HCT116 (cell line): Measurements from ENCODE around the gene SLC25A21. TPM values are rescaled to one million over a fixed set of nuclear protein-coding genes. Genes with fewer than 3 reads are reported as not detected.

Experiments
- ATAC-seq: fragments of 200-7000 bp; cut with Tn5 transposase; 2 replicates; pipeline ENCODE4 v1.9.1; 2020; ENCODE audit warnings: mild to moderate bottlenecking, moderate library complexity
- BruUV-seq: library from RNA; stranded (reverse); fragments of 400-500 nt; replicated peaks from 2 replicates; lab custom pipeline; 2021; lab: Mats Ljungman, UMichigan
- CTCF ChIA-PET: fragments of 300-600 bp; sonication (Branson Sonifier 250); formaldehyde crosslinking; loops from one replicate; lab custom pipeline; 2021; ENCODE audit warnings: antibody characterized with exemption; lab: Charles Lee
- POLR2A ChIA-PET: fragments of 300-600, 350-600 bp; sonication (Branson Sonifier 250); formaldehyde crosslinking; loops from one replicate; lab custom pipeline; 2021; ENCODE audit warnings: antibody characterized with exemption; lab: Charles Lee
- RAD21 ChIA-PET, 2 experiments: fragments of 300-600 bp; sonication (Branson Sonifier 250); formaldehyde crosslinking; loops; one replicate each; lab custom pipeline; 2023; ENCODE audit warnings: low total read pairs in 2 of 2; ENCODE audit not compliant: uncharacterized antibody in 2 of 2, unreplicated experiment in 2 of 2, low non-redundant PET in 1 of 2; lab: Charles Lee
- DNase-seq: peaks from one replicate; pipeline ENCODE4 v3.0.0-alpha.2; 2010; ENCODE audit warnings: low read depth, low spot score
- H2AFZ ChIP-seq: fragments of 200-600 bp; shearing (Covaris generic), sonication (generic); 2 replicates; pipeline ENCODE4 v1.6.1; 2017; ENCODE audit warnings: low read depth, mixed run types, mixed read lengths, antibody characterized with exemption, low read length; ENCODE audit not compliant: poor library complexity, severe bottlenecking
- H3K27ac ChIP-seq: 2 replicates; pipeline ENCODE4 v1.5.1; 2012; ENCODE audit warnings: low read depth, low read length
- H3K27me3 ChIP-seq: fragments of 200-600 bp; sonication (generic); 2 replicates; pipeline ENCODE4 v1.6.1; 2016; ENCODE audit warnings: mixed run types, low read length, mixed read lengths; ENCODE audit not compliant: insufficient read depth
- H3K36me3 ChIP-seq, 2 experiments: fragments of 200-500 bp in 1 of 2; fragments of 200-600 bp in 1 of 2; sonication (Bioruptor generic) in 1 of 2; sonication (generic) in 1 of 2; 2 replicates each; pipeline versions ENCODE4 v1.5.1 to v1.6.1; 2014 to 2016; ENCODE audit warnings: low read length in 2 of 2, inconsistent platforms in 1 of 2, mixed read lengths in 1 of 2, mixed run types in 1 of 2; ENCODE audit not compliant: insufficient read depth in 2 of 2, control insufficient read depth in 1 of 2
- H3K4me1 ChIP-seq, 2 experiments: fragments of 200-600 bp in 1 of 2; sonication (generic) in 1 of 2; 2 replicates each; pipeline versions ENCODE4 v1.5.1 to v1.6.1; 2012 to 2017; ENCODE audit warnings: low read length in 2 of 2, inconsistent platforms in 1 of 2, mild to moderate bottlenecking in 1 of 2, mixed read lengths in 1 of 2, mixed run types in 1 of 2, moderate library complexity in 1 of 2; ENCODE audit not compliant: insufficient read depth in 2 of 2, control insufficient read depth in 1 of 2
- H3K4me2 ChIP-seq: fragments of 200-600 bp; sonication (generic); 2 replicates; pipeline ENCODE4 v1.6.1; 2017; ENCODE audit warnings: mixed run types, low read length, mixed read lengths
- H3K4me3 ChIP-seq, 2 experiments: fragments of 200-600 bp in 1 of 2; sonication (generic) in 1 of 2; replicated peaks in 1 of 2; 2 replicates each; pipeline ENCODE4 v1.5.1; 2011 to 2016; ENCODE audit warnings: low read length in 2 of 2, control low read depth in 1 of 2, low read depth in 1 of 2, mild to moderate bottlenecking in 1 of 2, mixed read lengths in 1 of 2, mixed run types in 1 of 2
- H3K79me2 ChIP-seq: fragments of 200-600 bp; sonication (generic); 2 replicates; pipeline ENCODE4 v1.6.1; 2017; ENCODE audit warnings: mild to moderate bottlenecking, mixed run types, low read length, moderate library complexity, mixed read lengths; ENCODE audit not compliant: insufficient read depth
- H3K9ac ChIP-seq: fragments of 200-600 bp; sonication (generic); 2 replicates; pipeline ENCODE4 v1.6.1; 2016; ENCODE audit warnings: low read length, mixed read lengths
- H3K9me2 ChIP-seq: fragments of 200-600 bp; sonication (generic), shearing (Covaris generic); 2 replicates; pipeline ENCODE4 v1.6.1; 2017; ENCODE audit warnings: mixed run types, mild to moderate bottlenecking, moderate library complexity; ENCODE audit not compliant: insufficient read depth
- H3K9me3 ChIP-seq, 2 experiments: fragments of 200-500 bp in 1 of 2; fragments of 200-600 bp in 1 of 2; sonication (Bioruptor generic) in 1 of 2; sonication (generic) in 1 of 2; 2 replicates each; pipeline ENCODE4 v1.6.1; 2014 to 2017; ENCODE audit warnings: low read length in 2 of 2, mixed read lengths in 2 of 2, inconsistent platforms in 1 of 2, low read depth in 1 of 2, mild to moderate bottlenecking in 1 of 2, mixed run types in 1 of 2, moderate library complexity in 1 of 2; ENCODE audit not compliant: control insufficient read depth in 1 of 2, insufficient read depth in 1 of 2
- H4K20me1 ChIP-seq: fragments of 200-600 bp; sonication (generic), shearing (Covaris generic); 2 replicates; pipeline ENCODE4 v1.6.1; 2017; ENCODE audit warnings: mixed run types, mild to moderate bottlenecking, moderate library complexity; ENCODE audit not compliant: insufficient read depth
- CBX3 ChIP-seq: IDR thresholded peaks from 2 replicates; pipeline ENCODE4 v1.6.1; 2012; ENCODE audit warnings: low read depth
- EGR1 ChIP-seq: IDR thresholded peaks from 2 replicates; pipeline ENCODE4 v1.6.1; 2012; ENCODE audit warnings: low read depth
- EZH2 ChIP-seq: fragments of 200-600 bp; sonication (generic); IDR thresholded peaks from 2 replicates; pipeline ENCODE4 v1.6.1; 2017; ENCODE audit warnings: antibody characterized with exemption, mixed run types
- EZH2phosphoT487 ChIP-seq: fragments of 200-600 bp; IDR thresholded peaks from 2 replicates; pipeline ENCODE4 v1.6.1; 2018; ENCODE audit warnings: antibody characterized with exemption, borderline replicate concordance
- POLR2A ChIP-seq: IDR thresholded peaks from 2 replicates; pipeline ENCODE4 v1.7.0; 2011; ENCODE audit warnings: borderline replicate concordance; ENCODE audit not compliant: insufficient read depth, insufficient read length; ENCODE audit errors: extremely low read depth
- RAD21 ChIP-seq: IDR thresholded peaks from 2 replicates; pipeline ENCODE4 v1.6.1; 2012; ENCODE audit warnings: low read depth, mild to moderate bottlenecking
- SIN3A ChIP-seq: IDR thresholded peaks from 2 replicates; pipeline ENCODE4 v1.6.1; 2012; ENCODE audit warnings: low read depth
- SP1 ChIP-seq: IDR thresholded peaks from 2 replicates; pipeline ENCODE4 v1.6.1; 2012; ENCODE audit warnings: low read depth
- YY1 ChIP-seq: IDR thresholded peaks from 2 replicates; pipeline ENCODE4 v1.6.1; 2011; ENCODE audit warnings: low read length, low read depth, moderate library complexity, mild to moderate bottlenecking; ENCODE audit not compliant: insufficient replicate concordance; ENCODE audit errors: extremely low read depth
- intact Hi-C: fragments of 100-400 bp; cut with micrococcal nuclease; formaldehyde crosslinking; loops from 2 replicates; pipeline ENCODE4 v1.10.0; 2022
- total RNA-seq: library from RNA; stranded (reverse); gene quantifications from one replicate; pipeline ENCODE4 v1.2.1, GENCODE V29; 2021; ENCODE audit not compliant: unreplicated experiment
- TF ChIP-seq, protein P1 (sequence below): IDR thresholded peaks from 2 replicates; pipeline ENCODE4 v1.6.1; 2011; ENCODE audit warnings: mild to moderate bottlenecking, low read length, moderate library complexity; ENCODE audit not compliant: insufficient replicate concordance; ENCODE audit errors: extremely low read depth
- TF ChIP-seq, protein P2 (sequence below): IDR thresholded peaks from 2 replicates; pipeline ENCODE4 v1.6.1; 2012; ENCODE audit warnings: low read depth
- TF ChIP-seq, protein P3 (sequence below), 3 experiments: fragments of 200-600 bp in 1 of 3; sonication (generic) in 1 of 3; IDR thresholded peaks in 2 of 3; conservative IDR thresholded peaks in 1 of 3; 2 replicates each; pipeline ENCODE4 v1.5.1; 2012 to 2017; ENCODE audit warnings: low read depth in 2 of 3, low read length in 2 of 3, antibody characterized with exemption in 1 of 3, borderline replicate concordance in 1 of 3, control low read depth in 1 of 3, mild to moderate bottlenecking in 1 of 3, mixed read lengths in 1 of 3, mixed run types in 1 of 3, moderate library complexity in 1 of 3; ENCODE audit not compliant: insufficient read depth in 1 of 3
- TF ChIP-seq, protein P4 (sequence below): IDR thresholded peaks from 2 replicates; pipeline ENCODE4 v1.6.1; 2012

The SLC25A21 gene
- total RNA-seq, 1 experiment from 2014 or later = 3.5 TPM

DNA sequence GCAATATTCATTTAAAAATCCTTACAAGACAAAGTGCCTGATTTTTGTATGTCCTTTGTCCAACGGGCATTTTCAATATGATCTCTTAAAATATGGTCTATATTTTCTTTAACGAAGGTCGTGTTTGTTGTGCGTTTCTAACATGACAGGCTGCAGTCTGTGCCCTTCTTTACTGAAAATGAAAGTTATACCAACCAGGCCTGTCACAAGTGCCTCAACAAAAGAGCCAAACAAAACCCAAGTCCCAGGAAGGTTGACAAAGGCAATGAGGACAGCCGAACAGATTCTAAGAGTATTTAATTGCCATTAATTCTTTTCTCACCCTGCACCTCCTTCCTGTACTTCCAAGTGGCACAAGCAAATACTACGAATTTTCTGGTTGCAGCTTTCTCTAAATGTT lies 496.8 kb downstream of the SLC25A21 start:
- no peak for DNase-seq
- Histone ChIP-seq H3K9ac (no peak overlapping the region), H3K9me3 (no peaks in the 10 kb centered on the region), H4K20me1 (no peaks in the 10 kb centered on the region), H3K36me3 (peaks cover 0 to 2% of the 10 kb centered on the region in 2 experiments; a peak in 1 of 4 replicates), H2AFZ (no peak overlapping the region), H3K4me2 (no peak overlapping the region), H3K27ac (no peak overlapping the region), H3K27me3 (no peaks in the 10 kb centered on the region), H3K4me3 (no peak overlapping the region), H3K4me1 (no peaks in the 10 kb centered on the region), H3K9me2 (no peaks in the 10 kb centered on the region), H3K79me2 (no peaks in the 10 kb centered on the region)
- POLR2A ChIA-PET = no interaction called here
- RAD21 ChIA-PET = no interaction called here
- TF ChIP-seq EZH2phosphoT487 (no peak), SIN3A (no peak)
- no TSS peak for BruUV-seq
- intact Hi-C loops = no loop called here
- ATAC-seq = no peak
- CTCF ChIA-PET = no interaction called here

DNA sequence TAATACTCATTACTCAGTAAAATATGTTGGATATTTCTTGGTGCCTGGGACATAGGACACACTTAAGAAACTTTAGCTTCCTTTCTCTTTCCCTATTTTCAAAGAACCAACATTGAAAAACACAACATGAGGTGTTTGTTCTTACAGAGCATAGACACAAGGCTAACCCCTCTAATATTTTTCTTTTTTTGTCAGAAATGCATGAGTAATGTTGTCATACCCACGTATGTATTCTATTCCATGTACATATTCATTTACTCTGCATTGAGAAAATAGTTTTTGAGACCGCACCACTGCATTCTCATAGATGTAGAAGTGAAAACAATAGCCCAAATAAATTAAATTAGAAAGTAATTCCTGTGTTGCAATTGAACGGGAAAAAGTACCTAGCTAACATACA lies 497.7 kb downstream of the SLC25A21 start:
- Histone ChIP-seq H3K4me2 (no peak overlapping the region), H3K79me2 (no peaks in the 10 kb centered on the region), H3K4me1 (no peaks in the 10 kb centered on the region), H3K9me2 (no peaks in the 10 kb centered on the region), H3K9me3 (no peaks in the 10 kb centered on the region), H3K27me3 (no peaks in the 10 kb centered on the region), H3K9ac (no peak overlapping the region), H2AFZ (no peak overlapping the region), H3K4me3 (no peak overlapping the region), H3K36me3 (peaks cover 0 to 2% of the 10 kb centered on the region in 2 experiments; a peak in 1 of 4 replicates), H4K20me1 (no peaks in the 10 kb centered on the region), H3K27ac (no peak overlapping the region)
- BruUV-seq = no TSS peak
- intact Hi-C loops = no loop called here
- ChIA-PET RAD21 (no interaction called here), CTCF (no interaction called here), POLR2A (no interaction called here)
- DNase-seq (no peak), ATAC-seq (no peak)
- no peak for TF ChIP-seq SP1
- TF ChIP-seq RAD21 = no peak
- TF ChIP-seq POLR2A = no peak
- no peak for TF ChIP-seq CBX3
- TF ChIP-seq EGR1 = no peak
- TF ChIP-seq, protein P1, sequence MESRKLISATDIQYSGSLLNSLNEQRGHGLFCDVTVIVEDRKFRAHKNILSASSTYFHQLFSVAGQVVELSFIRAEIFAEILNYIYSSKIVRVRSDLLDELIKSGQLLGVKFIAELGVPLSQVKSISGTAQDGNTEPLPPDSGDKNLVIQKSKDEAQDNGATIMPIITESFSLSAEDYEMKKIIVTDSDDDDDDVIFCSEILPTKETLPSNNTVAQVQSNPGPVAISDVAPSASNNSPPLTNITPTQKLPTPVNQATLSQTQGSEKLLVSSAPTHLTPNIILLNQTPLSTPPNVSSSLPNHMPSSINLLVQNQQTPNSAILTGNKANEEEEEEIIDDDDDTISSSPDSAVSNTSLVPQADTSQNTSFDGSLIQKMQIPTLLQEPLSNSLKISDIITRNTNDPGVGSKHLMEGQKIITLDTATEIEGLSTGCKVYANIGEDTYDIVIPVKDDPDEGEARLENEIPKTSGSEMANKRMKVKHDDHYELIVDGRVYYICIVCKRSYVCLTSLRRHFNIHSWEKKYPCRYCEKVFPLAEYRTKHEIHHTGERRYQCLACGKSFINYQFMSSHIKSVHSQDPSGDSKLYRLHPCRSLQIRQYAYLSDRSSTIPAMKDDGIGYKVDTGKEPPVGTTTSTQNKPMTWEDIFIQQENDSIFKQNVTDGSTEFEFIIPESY = no peak
- TF ChIP-seq, protein P2, sequence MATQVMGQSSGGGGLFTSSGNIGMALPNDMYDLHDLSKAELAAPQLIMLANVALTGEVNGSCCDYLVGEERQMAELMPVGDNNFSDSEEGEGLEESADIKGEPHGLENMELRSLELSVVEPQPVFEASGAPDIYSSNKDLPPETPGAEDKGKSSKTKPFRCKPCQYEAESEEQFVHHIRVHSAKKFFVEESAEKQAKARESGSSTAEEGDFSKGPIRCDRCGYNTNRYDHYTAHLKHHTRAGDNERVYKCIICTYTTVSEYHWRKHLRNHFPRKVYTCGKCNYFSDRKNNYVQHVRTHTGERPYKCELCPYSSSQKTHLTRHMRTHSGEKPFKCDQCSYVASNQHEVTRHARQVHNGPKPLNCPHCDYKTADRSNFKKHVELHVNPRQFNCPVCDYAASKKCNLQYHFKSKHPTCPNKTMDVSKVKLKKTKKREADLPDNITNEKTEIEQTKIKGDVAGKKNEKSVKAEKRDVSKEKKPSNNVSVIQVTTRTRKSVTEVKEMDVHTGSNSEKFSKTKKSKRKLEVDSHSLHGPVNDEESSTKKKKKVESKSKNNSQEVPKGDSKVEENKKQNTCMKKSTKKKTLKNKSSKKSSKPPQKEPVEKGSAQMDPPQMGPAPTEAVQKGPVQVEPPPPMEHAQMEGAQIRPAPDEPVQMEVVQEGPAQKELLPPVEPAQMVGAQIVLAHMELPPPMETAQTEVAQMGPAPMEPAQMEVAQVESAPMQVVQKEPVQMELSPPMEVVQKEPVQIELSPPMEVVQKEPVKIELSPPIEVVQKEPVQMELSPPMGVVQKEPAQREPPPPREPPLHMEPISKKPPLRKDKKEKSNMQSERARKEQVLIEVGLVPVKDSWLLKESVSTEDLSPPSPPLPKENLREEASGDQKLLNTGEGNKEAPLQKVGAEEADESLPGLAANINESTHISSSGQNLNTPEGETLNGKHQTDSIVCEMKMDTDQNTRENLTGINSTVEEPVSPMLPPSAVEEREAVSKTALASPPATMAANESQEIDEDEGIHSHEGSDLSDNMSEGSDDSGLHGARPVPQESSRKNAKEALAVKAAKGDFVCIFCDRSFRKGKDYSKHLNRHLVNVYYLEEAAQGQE = no peak
- TF ChIP-seq YY1 = no peak
- TF ChIP-seq, protein P3, sequence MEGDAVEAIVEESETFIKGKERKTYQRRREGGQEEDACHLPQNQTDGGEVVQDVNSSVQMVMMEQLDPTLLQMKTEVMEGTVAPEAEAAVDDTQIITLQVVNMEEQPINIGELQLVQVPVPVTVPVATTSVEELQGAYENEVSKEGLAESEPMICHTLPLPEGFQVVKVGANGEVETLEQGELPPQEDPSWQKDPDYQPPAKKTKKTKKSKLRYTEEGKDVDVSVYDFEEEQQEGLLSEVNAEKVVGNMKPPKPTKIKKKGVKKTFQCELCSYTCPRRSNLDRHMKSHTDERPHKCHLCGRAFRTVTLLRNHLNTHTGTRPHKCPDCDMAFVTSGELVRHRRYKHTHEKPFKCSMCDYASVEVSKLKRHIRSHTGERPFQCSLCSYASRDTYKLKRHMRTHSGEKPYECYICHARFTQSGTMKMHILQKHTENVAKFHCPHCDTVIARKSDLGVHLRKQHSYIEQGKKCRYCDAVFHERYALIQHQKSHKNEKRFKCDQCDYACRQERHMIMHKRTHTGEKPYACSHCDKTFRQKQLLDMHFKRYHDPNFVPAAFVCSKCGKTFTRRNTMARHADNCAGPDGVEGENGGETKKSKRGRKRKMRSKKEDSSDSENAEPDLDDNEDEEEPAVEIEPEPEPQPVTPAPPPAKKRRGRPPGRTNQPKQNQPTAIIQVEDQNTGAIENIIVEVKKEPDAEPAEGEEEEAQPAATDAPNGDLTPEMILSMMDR (IDR thresholded peaks at IDR 0.05 in 2 of 3, conservative IDR thresholded peaks at IDR 0.05 in 1 of 3; ENCODE audit: borderline replicate concordance in 1 of 3, insufficient read depth in 1 of 3, low read depth in 2 of 3, low read length in 2 of 3) = no peak
- TF ChIP-seq EZH2phosphoT487 = no peak
- TF ChIP-seq EZH2 = no peak
- TF ChIP-seq, protein P4, sequence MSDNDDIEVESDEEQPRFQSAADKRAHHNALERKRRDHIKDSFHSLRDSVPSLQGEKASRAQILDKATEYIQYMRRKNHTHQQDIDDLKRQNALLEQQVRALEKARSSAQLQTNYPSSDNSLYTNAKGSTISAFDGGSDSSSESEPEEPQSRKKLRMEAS = no peak
